Panc1 (cell line): ENCODE data around the gene PIP4K2A. TPM values are rescaled to one million over a fixed set of nuclear protein-coding genes. Genes with fewer than 3 reads are reported as not detected.

Experiments used
- ATAC-seq: fragments of 200-7000 bp; cut with Tn5 transposase; 2 replicates; pipeline ENCODE4 v1.9.1; 2020; ENCODE audit warnings: mild to moderate bottlenecking, moderate library complexity
- BruUV-seq: library from RNA; stranded (reverse); fragments of 400-500 nt; replicated peaks from 2 replicates; lab custom pipeline; 2021; lab: Mats Ljungman, UMichigan
- CTCF ChIA-PET: fragments of 300-600 bp; sonication (Branson Sonifier 250); formaldehyde crosslinking; loops from one replicate; lab custom pipeline; 2022; ENCODE audit warnings: antibody characterized with exemption; lab: Charles Lee
- POLR2A ChIA-PET: fragments of 300-600 bp; sonication (Branson Sonifier 250); formaldehyde crosslinking; loops from one replicate; lab custom pipeline; 2022; ENCODE audit warnings: antibody characterized with exemption; lab: Charles Lee
- DNase-seq: peaks from one replicate; pipeline ENCODE4 v3.0.0-alpha.2; 2010; ENCODE audit warnings: low read depth, low spot score
- H3K27ac ChIP-seq: 2 replicates; pipeline ENCODE4 v1.5.1; 2011; ENCODE audit warnings: mild to moderate bottlenecking, low read length, inconsistent platforms
- H3K27me3 ChIP-seq: fragments of 200-500 bp; sonication (Bioruptor generic); 2 replicates; pipeline ENCODE4 v1.6.0; 2014; ENCODE audit warnings: low read length, inconsistent platforms; ENCODE audit not compliant: control insufficient read depth, insufficient read depth
- H3K36me3 ChIP-seq: fragments of 200-500 bp; sonication (Bioruptor generic); 2 replicates; pipeline ENCODE4 v1.5.1; 2014; ENCODE audit warnings: inconsistent platforms, mild to moderate bottlenecking, low read length, moderate library complexity; ENCODE audit not compliant: control insufficient read depth, insufficient read depth
- H3K4me1 ChIP-seq: 2 replicates; pipeline ENCODE4 v1.5.1; 2011; ENCODE audit warnings: inconsistent platforms, mild to moderate bottlenecking, low read length, moderate library complexity; ENCODE audit not compliant: control insufficient read depth, insufficient read depth
- H3K4me3 ChIP-seq, 2 experiments: 2 replicates each; pipeline ENCODE4 v1.5.1; 2011 to 2012; ENCODE audit warnings: low read depth in 2 of 2, low read length in 2 of 2, mild to moderate bottlenecking in 2 of 2, inconsistent platforms in 1 of 2, moderate library complexity in 1 of 2
- H3K9me3 ChIP-seq: fragments of 200-500 bp; sonication (Bioruptor generic); 2 replicates; pipeline ENCODE4 v1.5.1; 2014; ENCODE audit warnings: low read depth, mild to moderate bottlenecking, inconsistent platforms, low read length, moderate library complexity; ENCODE audit not compliant: control insufficient read depth, insufficient read depth
- CTCF ChIP-seq: fragments of 450-650 bp; IDR thresholded peaks from 2 replicates; pipeline ENCODE4 v1.5.1; 2017; ENCODE audit warnings: mild to moderate bottlenecking
- POLR2AphosphoS5 ChIP-seq: IDR thresholded peaks from 2 replicates; pipeline ENCODE4 v1.6.1; 2012; ENCODE audit warnings: mild to moderate bottlenecking, low read depth, low read length, moderate library complexity
- REST ChIP-seq, 2 experiments: IDR thresholded peaks; 2 replicates each; pipeline ENCODE4 v1.6.1; 2011 to 2012; ENCODE audit warnings: low read depth in 2 of 2, control low read depth in 1 of 2, low read length in 1 of 2, mild to moderate bottlenecking in 1 of 2, moderate library complexity in 1 of 2; ENCODE audit not compliant: insufficient read depth in 1 of 2
- SIN3A ChIP-seq: IDR thresholded peaks from 2 replicates; pipeline ENCODE4 v1.6.1; 2012; ENCODE audit warnings: low read depth, mild to moderate bottlenecking, low read length, moderate library complexity, borderline replicate concordance; ENCODE audit not compliant: insufficient read depth
- TCF7L2 ChIP-seq: IDR thresholded peaks from 2 replicates; pipeline ENCODE4 v1.6.1; 2011; ENCODE audit warnings: mild to moderate bottlenecking, low read depth, low read length, inconsistent platforms
- in situ Hi-C: cut with HindIII; loops from 2 replicates; pipeline ENCODE4 v1.10.0; 2016; ENCODE audit warnings: low sequenced_read_pairs, low pct_unique_long_range_greater_than_20kb
- intact Hi-C: fragments of 100-400 bp; cut with micrococcal nuclease; formaldehyde crosslinking; loops from one replicate; pipeline ENCODE4 v1.10.0; 2022; ENCODE audit not compliant: unreplicated experiment
- total RNA-seq: library from RNA; stranded (reverse); gene quantifications from one replicate; pipeline ENCODE4 v1.2.1, GENCODE V29; 2021; ENCODE audit not compliant: unreplicated experiment

The PIP4K2A gene
- total RNA-seq, 1 experiment from 2014 or later, result 25.2 TPM

DNA sequence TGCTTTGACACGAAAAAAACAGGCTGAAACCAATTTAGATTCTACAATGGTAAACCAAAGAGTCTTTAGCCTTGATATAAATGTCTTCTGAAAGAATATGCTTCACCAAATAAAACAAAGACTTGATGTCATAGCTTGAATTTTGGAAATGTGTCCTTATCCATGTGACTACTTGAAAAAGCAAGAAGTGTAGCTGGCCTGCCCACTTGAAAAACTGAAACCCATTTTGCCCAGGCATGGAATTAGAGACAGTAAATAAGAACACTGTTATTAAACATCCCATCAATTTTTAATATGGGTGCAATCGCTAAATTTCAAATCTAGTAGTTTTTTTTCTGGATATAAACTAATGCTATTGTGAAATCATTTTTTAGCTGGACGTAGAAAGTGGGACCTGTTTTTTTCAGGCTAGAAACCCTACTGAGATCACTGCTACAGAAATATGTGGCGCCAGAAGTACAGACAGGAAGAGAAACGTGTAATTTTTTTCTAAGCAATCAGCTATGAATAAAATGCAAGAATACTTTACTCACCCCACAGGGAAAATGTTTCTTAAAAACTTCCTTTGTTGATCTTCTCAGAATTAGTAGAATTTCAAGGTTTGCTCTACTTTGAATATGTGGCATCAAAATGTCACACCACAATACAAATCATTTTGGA lies 56.7 kb downstream of the PIP4K2A start:
- no peak for DNase-seq
- Histone ChIP-seq H3K4me3 (no peak overlapping the region), H3K27me3 (no peaks in the 10 kb centered on the region), H3K9me3 (no peaks in the 10 kb centered on the region), H3K27ac (no peak overlapping the region), H3K4me1 (peaks cover 8% of the 10 kb centered on the region), H3K36me3 (no peaks in the 10 kb centered on the region)
- TF ChIP-seq REST (IDR thresholded peaks at IDR 0.05; ENCODE audit: insufficient read depth in 1 of 2, low read depth in 2 of 2, low read length in 1 of 2) (no peak), CTCF (no peak), SIN3A (no peak)
- in situ Hi-C loops (no loop called here), intact Hi-C loops (no loop called here)
- ChIA-PET CTCF (no interaction called here), POLR2A (no interaction called here)
- BruUV-seq, result no TSS peak
- ATAC-seq, result no peak

DNA sequence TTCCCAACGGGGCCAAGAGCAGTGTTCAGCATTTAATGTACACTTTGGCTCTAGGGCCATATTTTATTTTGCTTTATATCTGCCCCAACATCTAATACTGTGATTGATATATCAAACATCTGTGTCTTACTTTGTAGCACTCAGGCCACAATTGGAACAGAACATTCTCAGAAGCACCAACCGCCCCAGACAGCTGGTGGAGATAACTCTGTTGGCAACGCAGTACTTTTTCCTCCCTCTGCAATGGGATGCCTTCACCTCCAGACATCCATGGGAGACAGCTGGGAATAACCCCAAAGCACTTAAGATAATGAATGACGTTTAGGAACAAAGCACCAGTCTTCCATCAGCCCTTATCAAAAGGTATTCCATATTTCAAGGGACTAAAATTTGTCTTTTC lies 57.4 kb downstream of the PIP4K2A start:
- Histone ChIP-seq H3K9me3 (no peaks in the 10 kb centered on the region), H3K4me1 (peaks cover 8% of the 10 kb centered on the region), H3K27me3 (no peaks in the 10 kb centered on the region), H3K4me3 (no peak overlapping the region), H3K27ac (no peak overlapping the region), H3K36me3 (no peaks in the 10 kb centered on the region)
- intact Hi-C loops, result no loop called here
- in situ Hi-C loops, result no loop called here
- DNase-seq (no peak), ATAC-seq (no peak)
- ChIA-PET POLR2A (no interaction called here), CTCF (no interaction called here)
- TF ChIP-seq TCF7L2 (no peak), SIN3A (no peak), CTCF (no peak), REST (IDR thresholded peaks at IDR 0.05; ENCODE audit: insufficient read depth in 1 of 2, low read depth in 2 of 2, low read length in 1 of 2) (no peak), POLR2AphosphoS5 (no peak)
- no TSS peak for BruUV-seq
